ENCODE results near the gene PNPLA7. TPM values are rescaled to one million over a fixed set of nuclear protein-coding genes. Genes with fewer than 3 reads are reported as not detected.
"Not testable (repeated sequence)": the region's sequence is repeated elsewhere in the genome, so short reads cannot be mapped to it uniquely, and the experiment has no call there.

The PNPLA7 gene
- total and polyA plus RNA-seq, 4 donors, result 0.79 to 8.9 (median 7.7) TPM

GRCh38 chr9:137538058-137538457 is 12.1 kb downstream of the PNPLA7 start:
- H3K27ac ChIP-seq (ENCODE audit: low read depth in 1 of 2, low read length in 1 of 2), result no peak overlapping the region
- DNase-seq (no peak), ATAC-seq (ENCODE audit: insufficient read depth, low FRiP score) (no peak)
- WGBS, 2 donors, result 96 to 99% methylated on average over 16 of the region's 16 CpGs
- no peaks in the 10 kb centered on the region for H3K27me3 ChIP-seq (ENCODE audit: control insufficient read depth in 3 of 3, insufficient read depth in 3 of 3, low read length in 2 of 3)
- TF ChIP-seq CTCF (IDR thresholded peaks at IDR 0.05; ENCODE audit: control extremely low read depth, extremely low read depth), result no peak
- H3K9me3 ChIP-seq (ENCODE audit: control insufficient read depth in 4 of 4, insufficient read depth in 3 of 4, low read length in 3 of 4), result no peaks in the 10 kb centered on the region
- H3K36me3 ChIP-seq (ENCODE audit: control insufficient read depth in 4 of 4, insufficient read depth in 4 of 4, low read length in 4 of 4), result peaks cover 0 to 6% (median 0%) of the 10 kb centered on the region in 4 donors
- no peak overlapping the region for H3K9ac ChIP-seq (ENCODE audit: insufficient read depth in 1 of 2, low read length in 2 of 2)
- no peak overlapping the region for H3K4me3 ChIP-seq
- H3K4me1 ChIP-seq (ENCODE audit: control insufficient read depth in 5 of 5, insufficient read depth in 5 of 5, low read length in 5 of 5), result no peaks in the 10 kb centered on the region

DNA sequence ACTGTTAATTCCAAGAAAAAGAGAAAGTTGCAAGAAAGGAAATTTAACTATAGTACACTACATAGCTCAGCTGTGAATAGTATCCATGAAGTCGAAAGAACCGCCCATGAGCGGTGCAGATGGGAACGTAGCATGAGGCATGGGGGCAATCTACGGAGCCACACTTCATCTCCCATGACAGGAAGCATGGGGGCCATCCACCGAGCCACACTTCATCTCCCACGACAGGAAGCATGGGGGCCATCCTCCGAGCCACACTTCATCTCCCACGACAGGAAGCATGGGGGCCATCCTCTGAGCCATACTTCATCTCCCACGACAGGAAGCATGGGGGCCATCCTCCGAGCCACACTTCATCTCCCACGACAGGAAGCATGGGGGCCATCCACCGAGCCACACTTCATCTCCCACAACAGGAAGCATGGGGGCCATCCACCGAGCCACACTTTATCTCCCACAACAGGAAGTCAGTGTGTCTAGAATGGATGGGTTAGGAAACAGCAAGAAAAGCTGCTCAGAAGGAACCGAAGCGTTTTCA is 13.5 kb downstream of the PNPLA7 start:
- not testable (repeated sequence) for H3K4me1 ChIP-seq (ENCODE audit: control insufficient read depth in 5 of 5, insufficient read depth in 5 of 5, low read length in 5 of 5); H3K27me3 ChIP-seq (ENCODE audit: control insufficient read depth in 3 of 3, insufficient read depth in 3 of 3, low read length in 2 of 3); H3K9me3 ChIP-seq (ENCODE audit: control insufficient read depth in 4 of 4, insufficient read depth in 3 of 4, low read length in 3 of 4); DNase-seq; H3K27ac ChIP-seq (ENCODE audit: low read depth in 1 of 2, low read length in 1 of 2); H3K36me3 ChIP-seq (ENCODE audit: control insufficient read depth in 4 of 4, insufficient read depth in 4 of 4, low read length in 4 of 4); H3K4me3 ChIP-seq; ATAC-seq (ENCODE audit: insufficient read depth, low FRiP score); H3K9ac ChIP-seq (ENCODE audit: insufficient read depth in 1 of 2, low read length in 2 of 2)
- WGBS, 2 donors, result 30 to 47% methylated on average over 16 of the region's 16 CpGs

- no peaks in the 10 kb centered on the region for H3K9me3 ChIP-seq (ENCODE audit: control insufficient read depth in 4 of 4, insufficient read depth in 3 of 4, low read length in 3 of 4)
- H3K27ac ChIP-seq (ENCODE audit: low read depth in 1 of 2, low read length in 1 of 2), result no peak overlapping the region
- no peak overlapping the region for H3K9ac ChIP-seq (ENCODE audit: insufficient read depth in 1 of 2, low read length in 2 of 2)
- no peaks in the 10 kb centered on the region for H3K27me3 ChIP-seq (ENCODE audit: control insufficient read depth in 3 of 3, insufficient read depth in 3 of 3, low read length in 2 of 3)
- H3K4me1 ChIP-seq (ENCODE audit: control insufficient read depth in 5 of 5, insufficient read depth in 5 of 5, low read length in 5 of 5), result no peaks in the 10 kb centered on the region
- no peak for DNase-seq
- H3K4me3 ChIP-seq, result no peak overlapping the region
- H3K36me3 ChIP-seq (ENCODE audit: control insufficient read depth in 4 of 4, insufficient read depth in 4 of 4, low read length in 4 of 4), result no peaks in the 10 kb centered on the region
- TF ChIP-seq CTCF (IDR thresholded peaks at IDR 0.05; ENCODE audit: control extremely low read depth, extremely low read depth), result no peak
- no peak for ATAC-seq (ENCODE audit: insufficient read depth, low FRiP score)
These were observed 15.1 kb downstream of the PNPLA7 start for GRCh38 chr9:137535120-137535428.

DNA sequence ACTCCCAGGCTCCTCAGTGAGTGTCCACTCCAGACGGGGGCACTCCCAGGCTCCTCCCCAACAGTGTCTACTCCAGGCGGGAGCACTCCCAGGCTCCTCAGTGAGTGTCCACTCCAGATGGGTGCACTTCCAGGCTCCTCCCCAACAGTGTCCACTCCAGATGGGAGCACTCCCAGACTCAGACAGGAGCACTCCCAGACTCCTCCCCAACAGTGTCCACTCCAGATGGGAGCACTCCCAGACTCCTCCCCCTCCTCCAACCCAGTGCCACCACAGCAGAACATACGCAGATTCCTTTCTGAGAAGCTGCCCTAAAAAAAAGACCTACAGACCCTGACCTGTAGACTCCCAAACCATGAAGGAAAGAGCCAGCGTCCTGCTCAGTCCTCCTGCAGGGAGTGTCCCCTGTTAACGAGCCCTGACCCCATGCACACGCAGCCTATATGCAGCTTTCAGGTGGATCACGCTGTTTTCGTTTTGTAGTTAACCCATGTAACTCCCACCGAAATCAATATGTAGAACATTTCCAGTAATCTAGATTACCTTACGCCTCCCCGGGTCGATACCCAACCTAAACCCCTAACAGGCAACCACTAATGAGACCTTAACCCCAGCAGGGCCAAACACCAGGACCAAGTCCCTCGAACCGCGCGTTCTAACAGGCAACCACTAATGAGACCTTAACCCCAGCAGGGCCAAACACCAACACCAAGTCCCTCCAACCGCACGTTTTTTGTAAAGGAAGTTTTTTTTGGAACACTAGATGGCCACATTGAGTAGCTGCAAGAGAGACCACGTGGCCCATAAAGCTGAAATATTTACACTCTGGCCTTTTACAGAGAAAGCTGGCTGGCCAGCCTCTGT is 15.7 kb downstream of the PNPLA7 start:
- Histone ChIP-seq H3K4me1 (ENCODE audit: control insufficient read depth in 5 of 5, insufficient read depth in 5 of 5, low read length in 5 of 5) (no peaks in the 10 kb centered on the region), H3K9me3 (ENCODE audit: control insufficient read depth in 4 of 4, insufficient read depth in 3 of 4, low read length in 3 of 4) (no peaks in the 10 kb centered on the region), H3K4me3 (no peak overlapping the region), H3K27ac (ENCODE audit: low read depth in 1 of 2, low read length in 1 of 2) (no peak overlapping the region), H3K36me3 (ENCODE audit: control insufficient read depth in 4 of 4, insufficient read depth in 4 of 4, low read length in 4 of 4) (no peaks in the 10 kb centered on the region), H3K9ac (ENCODE audit: insufficient read depth in 1 of 2, low read length in 2 of 2) (no peak overlapping the region), H3K27me3 (ENCODE audit: control insufficient read depth in 3 of 3, insufficient read depth in 3 of 3, low read length in 2 of 3) (no peaks in the 10 kb centered on the region)
- TF ChIP-seq CTCF (IDR thresholded peaks at IDR 0.05; ENCODE audit: control extremely low read depth, extremely low read depth), result peak; percentile 13
- peak; percentile 64 to 86 (median 77) for DNase-seq
- WGBS, 2 donors, result 43 to 50% methylated on average over 19 of the region's 19 CpGs
- no peak for ATAC-seq (ENCODE audit: insufficient read depth, low FRiP score)

DNA sequence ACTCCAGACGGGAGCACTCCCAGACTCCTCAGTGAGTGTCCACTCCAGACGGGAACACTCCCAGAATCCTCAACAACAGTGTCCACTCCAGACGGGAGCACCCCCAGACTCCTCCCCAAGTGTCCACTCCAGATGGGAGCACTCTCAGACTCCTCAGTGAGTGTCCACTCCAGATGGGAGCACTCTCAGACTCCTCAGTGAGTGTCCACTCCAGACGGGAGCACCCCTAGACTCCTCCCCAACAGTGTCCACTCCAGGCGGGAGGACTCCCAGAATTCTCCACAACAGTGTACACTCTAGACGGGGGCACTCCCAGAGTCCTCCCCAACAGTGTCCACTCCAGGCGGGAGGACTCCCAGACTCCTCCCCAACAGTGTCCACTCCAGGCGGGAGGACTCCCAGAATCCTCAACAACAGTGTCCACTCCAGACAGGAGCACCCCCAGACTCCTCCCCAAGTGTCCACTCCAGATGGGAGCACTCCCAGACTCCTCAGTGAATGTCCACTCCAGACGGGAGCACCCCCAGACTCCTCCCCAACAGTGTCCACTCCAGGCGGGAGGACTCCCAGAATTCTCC is 17.2 kb downstream of the PNPLA7 start:
- not testable (repeated sequence) for ATAC-seq (ENCODE audit: insufficient read depth, low FRiP score); H3K4me3 ChIP-seq; DNase-seq; H3K27me3 ChIP-seq (ENCODE audit: control insufficient read depth in 3 of 3, insufficient read depth in 3 of 3, low read length in 2 of 3); H3K27ac ChIP-seq (ENCODE audit: low read depth in 1 of 2, low read length in 1 of 2); H3K9me3 ChIP-seq (ENCODE audit: control insufficient read depth in 4 of 4, insufficient read depth in 3 of 4, low read length in 3 of 4); H3K9ac ChIP-seq (ENCODE audit: insufficient read depth in 1 of 2, low read length in 2 of 2); H3K4me1 ChIP-seq (ENCODE audit: control insufficient read depth in 5 of 5, insufficient read depth in 5 of 5, low read length in 5 of 5); H3K36me3 ChIP-seq (ENCODE audit: control insufficient read depth in 4 of 4, insufficient read depth in 4 of 4, low read length in 4 of 4)
- 84 to 90% methylated on average over 10 of the region's 10 CpGs for WGBS, 2 donors

Measured in lung (tissue), 12 donors.